Cortex of kidney (tissue), 1 donor: ENCODE data around the gene TMEM214.

ENCODE experiments used
- DNase-seq: peaks from one replicate; lab custom pipeline; 2025; lab: John Stamatoyannopoulos, UW

Gene TMEM214

DNA sequence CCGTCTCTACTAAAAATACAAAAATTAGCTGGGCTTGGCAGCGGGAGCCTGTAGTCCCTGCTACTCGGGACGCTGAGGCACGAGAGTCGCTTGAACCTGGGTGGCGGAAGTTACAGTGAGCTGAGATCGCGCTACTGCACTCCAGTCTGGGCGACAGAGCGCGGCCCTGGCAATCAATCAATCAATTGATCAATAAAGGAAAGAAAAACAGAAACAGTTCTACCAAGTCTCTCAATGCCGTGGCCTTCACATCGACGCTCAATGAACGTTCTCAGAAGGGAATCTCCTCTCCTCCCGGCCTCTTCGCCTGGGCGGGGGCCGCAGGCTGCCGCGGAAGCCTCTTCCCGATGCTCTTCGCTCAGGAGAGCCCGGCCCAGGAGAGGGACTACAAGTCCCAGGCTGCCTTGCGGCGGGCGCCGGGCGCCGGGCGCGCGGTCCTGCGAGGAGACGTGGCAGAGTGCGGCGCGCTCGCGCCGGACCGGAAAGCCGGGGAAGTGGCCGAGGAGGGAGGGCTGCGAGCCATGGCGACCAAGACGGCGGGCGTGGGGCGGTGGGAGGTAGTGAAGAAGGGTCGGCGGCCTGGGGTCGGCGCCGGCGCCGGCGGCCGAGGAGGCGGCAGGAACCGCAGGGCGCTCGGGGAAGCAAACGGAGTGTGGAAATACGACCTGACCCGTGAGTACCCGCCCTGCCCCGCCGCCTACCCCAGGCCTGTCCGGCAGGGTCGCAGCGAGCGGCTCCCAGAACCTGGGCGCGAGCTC is at the start of gene TMEM214:
TSS of gene TMEM214 (plus strand) at position 471 of the 758 bp plus-strand sequence. CDS start at position 522, 51 bp downstream.
- DNase-seq, result no peak

GRCh38 chr2:26983746-26984145 is 49.0 kb upstream of the TMEM214 start:
- no peak for DNase-seq

- no peak for DNase-seq
Measured at GRCh38 chr2:26985807-26986206, 47.0 kb upstream of the TMEM214 start.

- DNase-seq, result no peak
Measured at GRCh38 chr2:26986576-26986975, 46.2 kb upstream of the TMEM214 start.

GRCh38 chr2:26988058-26988860 is 44.5 kb upstream of the TMEM214 start:
- no peak for DNase-seq

- DNase-seq, result no peak
Measured at GRCh38 chr2:26989156-26989555, 43.6 kb upstream of the TMEM214 start.

DNA sequence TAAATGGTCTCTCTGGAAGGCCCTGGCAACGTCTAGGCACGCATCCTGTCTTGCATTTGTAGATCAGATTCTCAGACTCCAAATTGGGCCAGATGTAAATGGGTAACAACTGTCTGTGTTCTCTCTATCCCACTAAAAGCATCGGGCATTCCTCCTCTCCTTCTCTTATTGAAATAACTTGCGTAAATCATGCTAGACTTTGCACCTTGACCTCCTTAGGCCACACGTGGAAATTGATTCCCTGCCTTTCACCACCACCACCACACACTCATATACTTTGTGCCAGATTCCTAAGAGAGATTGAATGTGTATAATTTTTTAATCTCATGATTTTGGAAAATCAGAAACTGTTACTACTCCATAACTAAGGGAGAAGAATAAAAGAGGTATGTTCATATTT is 41.0 kb upstream of the TMEM214 start:
- DNase-seq, result no peak

DNA sequence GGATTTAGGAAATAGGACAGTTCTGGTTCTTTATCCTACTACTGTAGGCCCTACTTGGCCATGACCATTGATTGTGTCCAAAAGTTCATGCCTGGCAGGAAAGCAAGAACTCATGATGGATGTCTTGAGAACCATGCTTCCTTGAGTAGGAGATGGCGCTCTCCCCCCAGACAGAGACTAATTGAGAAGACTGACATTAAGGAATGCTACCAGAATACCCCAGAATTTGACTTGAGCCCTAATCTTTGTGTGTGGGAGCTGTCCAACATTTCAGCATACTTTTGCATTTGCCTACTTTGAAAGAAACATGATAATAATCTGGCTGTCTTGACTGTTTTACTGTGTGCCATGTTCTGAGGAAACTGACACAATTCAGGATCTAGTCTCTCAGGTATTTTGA is 39.0 kb upstream of the TMEM214 start:
- DNase-seq, result no peak

DNA sequence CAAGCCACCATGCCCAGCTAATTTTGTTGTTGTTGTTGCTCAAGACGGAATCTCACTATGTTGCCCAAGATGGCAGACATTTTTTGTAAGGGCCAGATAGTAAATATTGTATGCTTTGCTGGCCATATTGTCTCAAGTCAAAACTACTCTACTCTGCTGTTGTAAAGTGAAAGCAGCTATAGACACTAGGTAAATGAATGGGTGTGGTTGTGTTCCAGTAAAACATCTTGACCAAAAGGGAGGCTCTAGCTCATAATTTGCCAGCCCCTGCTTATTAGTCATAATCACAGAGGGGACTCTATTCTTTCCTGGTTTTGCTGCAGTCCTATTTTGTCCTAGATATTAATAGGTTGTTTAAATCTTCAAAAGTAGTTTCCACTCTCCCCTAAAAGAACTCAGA is 37.8 kb upstream of the TMEM214 start:
- DNase-seq, result no peak

DNA sequence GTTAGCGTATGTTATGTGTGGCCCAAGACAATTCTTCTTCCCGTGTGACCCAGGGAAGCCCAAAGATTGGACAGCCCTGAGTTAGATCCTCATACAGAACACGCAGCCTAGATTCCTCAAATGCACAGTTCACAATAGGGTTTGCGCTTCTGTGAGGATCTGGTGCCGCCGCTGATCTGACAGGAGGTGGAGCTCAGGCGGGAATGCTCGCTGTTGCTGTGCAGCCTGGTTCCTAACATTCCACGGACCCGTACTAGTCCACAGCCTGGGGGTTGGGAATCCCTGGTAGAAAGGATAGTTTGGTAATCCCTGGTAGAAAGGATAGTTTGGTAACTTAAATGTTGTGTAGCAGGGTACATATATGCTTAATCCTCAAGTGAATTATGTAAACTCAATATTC is 35.4 kb upstream of the TMEM214 start:
- no peak for DNase-seq

GRCh38 chr2:26998323-26998722 is 34.4 kb upstream of the TMEM214 start:
- DNase-seq, result no peak

- no peak for DNase-seq
Measured at GRCh38 chr2:27000228-27000627, 32.5 kb upstream of the TMEM214 start.

GRCh38 chr2:27000995-27001394 is 31.8 kb upstream of the TMEM214 start:
- DNase-seq, result no peak

GRCh38 chr2:27001950-27002349 is 30.8 kb upstream of the TMEM214 start:
- DNase-seq, result no peak

GRCh38 chr2:27003007-27003406 is 29.8 kb upstream of the TMEM214 start:
- DNase-seq, result no peak

GRCh38 chr2:27003857-27004256 is 28.9 kb upstream of the TMEM214 start:
- no peak for DNase-seq

DNA sequence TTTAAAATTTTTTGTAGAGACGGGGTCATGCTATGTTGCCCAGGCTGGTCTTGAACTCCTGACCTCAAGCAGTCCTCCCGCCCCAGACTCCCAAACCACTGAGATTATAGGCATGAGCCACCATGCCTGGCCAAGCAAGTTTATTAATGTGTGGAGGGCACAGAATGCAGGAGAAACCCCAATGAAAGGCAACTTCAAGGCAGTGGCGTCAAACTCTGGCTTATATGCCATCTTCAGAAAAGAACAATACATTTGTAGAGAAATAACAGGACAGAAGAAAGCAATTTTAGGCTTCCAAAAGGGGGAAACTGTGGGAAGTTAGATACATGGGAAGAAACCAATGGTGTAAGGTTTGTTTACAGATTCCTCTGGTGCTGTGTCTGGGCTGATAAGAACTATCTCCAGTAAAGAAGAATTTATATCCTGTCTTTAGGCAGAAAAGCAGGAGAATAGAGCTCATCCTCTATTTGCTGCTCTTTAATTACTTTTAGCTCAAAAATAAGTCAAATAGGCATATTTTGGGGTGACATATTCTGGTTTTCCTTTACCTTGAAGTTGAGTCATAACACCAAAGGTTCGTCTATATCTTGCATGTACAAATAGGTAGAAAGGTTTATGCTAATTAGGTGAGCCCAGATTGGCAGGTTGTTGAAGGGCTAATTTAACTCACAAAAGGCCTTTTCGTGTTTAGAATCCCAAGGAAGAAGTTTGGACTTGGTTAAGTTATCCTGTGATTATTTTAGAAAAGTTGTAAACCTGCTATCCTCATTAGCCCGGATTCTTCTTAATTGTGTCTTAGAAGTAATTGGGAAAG is 26.0 kb upstream of the TMEM214 start:
- no peak for DNase-seq

- no peak for DNase-seq
Measured at GRCh38 chr2:27007416-27008374, 25.1 kb upstream of the TMEM214 start.

DNA sequence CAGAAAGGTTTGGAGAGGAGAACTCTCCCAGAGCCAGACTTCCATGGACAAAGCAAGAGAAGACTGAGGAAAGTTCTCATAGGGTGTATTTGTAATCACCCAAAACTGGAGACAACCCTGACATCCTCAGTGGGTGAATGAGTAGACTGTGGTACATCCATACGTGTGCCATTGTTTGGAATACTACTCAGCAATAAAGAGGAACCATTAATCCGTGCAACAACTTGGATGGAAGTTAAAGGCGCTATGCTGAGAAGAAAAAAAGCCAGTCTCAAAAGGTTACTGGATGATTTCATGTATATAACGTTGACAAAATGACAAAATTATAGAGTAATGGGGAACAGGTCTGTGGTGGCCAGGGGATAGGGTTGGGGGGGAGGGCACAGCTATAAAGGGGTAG is 24.1 kb upstream of the TMEM214 start:
- DNase-seq, result no peak

DNA sequence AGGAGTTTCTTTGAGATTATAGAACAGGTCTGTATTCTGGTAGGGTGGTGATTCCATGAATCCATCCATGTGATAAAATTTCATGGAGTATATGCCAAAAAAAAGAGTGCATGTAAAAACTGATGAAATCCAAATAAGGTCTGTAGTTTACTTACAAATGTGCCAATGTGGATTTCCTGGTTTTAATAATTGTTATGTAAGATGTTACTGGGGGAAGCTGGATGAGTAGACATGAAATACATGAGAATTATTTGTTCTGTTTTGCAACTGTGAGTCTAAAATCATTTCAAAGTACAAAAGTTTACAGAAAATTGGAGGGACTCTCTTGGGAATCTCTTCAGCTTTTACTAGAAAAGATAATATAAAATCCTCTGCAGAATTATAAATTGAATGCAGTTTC is 23.7 kb upstream of the TMEM214 start:
- no peak for DNase-seq

DNA sequence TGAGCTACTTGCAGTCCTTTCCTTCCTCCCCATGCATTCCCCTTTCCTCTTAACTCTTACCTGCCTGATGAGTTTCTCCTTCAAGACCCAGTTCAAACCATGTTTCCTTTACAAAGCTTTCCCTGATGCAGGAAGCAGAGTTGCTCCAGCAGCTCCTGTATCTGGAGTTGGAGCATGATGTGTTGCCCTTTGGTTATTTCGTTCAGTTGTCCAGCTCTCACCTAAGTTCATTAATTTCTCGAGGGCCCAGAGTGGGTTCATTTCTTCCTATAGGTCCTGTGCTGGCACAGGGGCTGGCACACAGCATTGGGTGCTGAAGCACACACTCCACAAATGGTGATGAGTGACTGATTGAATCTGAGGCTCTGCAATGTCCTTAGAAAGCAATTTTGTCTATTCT is 23.0 kb upstream of the TMEM214 start:
- DNase-seq, result no peak
